NB4 (cell line): ENCODE results near the gene PEMT.

Source experiments
- MAX ChIP-seq: IDR thresholded peaks from 2 replicates; pipeline ENCODE4 v1.6.1; 2011; ENCODE audit warnings: low read depth, low read length
- POLR2A ChIP-seq: IDR thresholded peaks from 2 replicates; pipeline ENCODE4 v1.6.1; 2011; ENCODE audit warnings: mild to moderate bottlenecking; ENCODE audit not compliant: insufficient read length; ENCODE audit errors: extremely low read depth
- TF ChIP-seq, protein P1 (sequence below): IDR thresholded peaks from one replicate; pipeline ENCODE4 v1.5.1; 2012; ENCODE audit warnings: low read depth, low read length

- TF ChIP-seq MAX (no peak), POLR2A (no peak)
- TF ChIP-seq, protein P1, sequence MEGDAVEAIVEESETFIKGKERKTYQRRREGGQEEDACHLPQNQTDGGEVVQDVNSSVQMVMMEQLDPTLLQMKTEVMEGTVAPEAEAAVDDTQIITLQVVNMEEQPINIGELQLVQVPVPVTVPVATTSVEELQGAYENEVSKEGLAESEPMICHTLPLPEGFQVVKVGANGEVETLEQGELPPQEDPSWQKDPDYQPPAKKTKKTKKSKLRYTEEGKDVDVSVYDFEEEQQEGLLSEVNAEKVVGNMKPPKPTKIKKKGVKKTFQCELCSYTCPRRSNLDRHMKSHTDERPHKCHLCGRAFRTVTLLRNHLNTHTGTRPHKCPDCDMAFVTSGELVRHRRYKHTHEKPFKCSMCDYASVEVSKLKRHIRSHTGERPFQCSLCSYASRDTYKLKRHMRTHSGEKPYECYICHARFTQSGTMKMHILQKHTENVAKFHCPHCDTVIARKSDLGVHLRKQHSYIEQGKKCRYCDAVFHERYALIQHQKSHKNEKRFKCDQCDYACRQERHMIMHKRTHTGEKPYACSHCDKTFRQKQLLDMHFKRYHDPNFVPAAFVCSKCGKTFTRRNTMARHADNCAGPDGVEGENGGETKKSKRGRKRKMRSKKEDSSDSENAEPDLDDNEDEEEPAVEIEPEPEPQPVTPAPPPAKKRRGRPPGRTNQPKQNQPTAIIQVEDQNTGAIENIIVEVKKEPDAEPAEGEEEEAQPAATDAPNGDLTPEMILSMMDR, result no peak
Observed at GRCh38 chr17:17566896-17567513, 24.5 kb downstream of the PEMT start.
